ENCODE measurements around the gene ZNF846. TPM values are rescaled to one million over a fixed set of nuclear protein-coding genes. Genes with fewer than 3 reads are reported as not detected.

Gene ZNF846
- 19.0 TPM for total RNA-seq (ENCODE audit: unreplicated experiment)
- long read RNA-seq, partial matches to known transcripts, result 0 of 2 reads
- long read RNA-seq, other reads (novel, unspliced or antisense), result 1 of 2 reads

DNA sequence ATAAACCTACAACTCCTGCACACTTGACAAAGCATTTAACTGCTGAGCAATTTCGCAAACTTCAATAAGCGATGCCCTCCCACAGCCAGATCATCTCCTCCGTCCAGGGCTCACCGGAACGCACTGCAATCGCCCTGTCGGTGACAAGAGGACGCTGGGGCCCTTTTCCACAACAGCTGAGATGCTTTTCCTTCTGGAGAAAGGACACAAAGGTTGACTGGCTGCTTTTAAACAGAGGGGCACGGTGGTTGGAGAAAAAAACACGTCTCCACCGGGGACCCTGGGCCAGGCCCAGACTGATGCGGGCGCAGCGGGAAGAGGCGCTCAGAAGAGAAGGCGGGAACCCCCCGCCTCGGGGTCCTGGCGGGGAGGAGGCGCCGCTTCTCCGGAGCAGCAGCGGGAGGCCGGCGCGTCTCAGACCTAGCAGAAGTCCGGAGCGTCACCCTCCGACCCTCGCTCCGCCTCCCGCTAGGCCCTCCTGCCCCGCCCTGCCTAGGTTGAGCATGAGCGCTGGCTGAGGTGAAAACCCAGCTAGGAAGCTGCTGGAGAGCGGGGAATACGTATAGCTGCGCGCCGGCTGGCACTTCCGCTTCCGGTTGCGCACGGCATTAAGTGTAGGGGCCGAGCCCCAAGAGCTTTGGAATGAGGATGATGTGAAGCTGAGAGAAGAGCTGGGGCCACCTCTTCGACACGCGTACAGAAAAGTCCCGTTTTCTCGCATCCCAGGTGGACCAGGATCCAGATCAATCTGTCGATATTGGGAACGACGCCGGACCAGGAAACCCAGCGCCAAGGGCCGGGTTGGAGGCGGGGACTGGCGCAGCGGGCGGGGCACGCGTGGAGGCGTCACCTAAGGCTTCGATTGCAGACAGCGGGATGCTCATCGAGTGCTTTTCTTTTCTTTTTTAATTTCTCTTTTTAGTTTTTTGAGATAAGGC is at the start of gene ZNF846:
Gene ZNF846, minus strand, starts transcription at position 564 of the 938 bp plus-strand sequence. CDS start 3,788 bp downstream, outside the sequence.
- Mint-ChIP-seq H3K4me3 (ENCODE audit: unreplicated experiment) (peak within 1 kb of the TSS; percentile 95), H3K27me3 (ENCODE audit: unreplicated experiment) (peaks cover 3% of the 10 kb centered on the region), H3K9me3 (ENCODE audit: unreplicated experiment) (peaks cover 5% of the 10 kb centered on the region)

GRCh38 chr19:9818175-9818733 is 49.7 kb upstream of the ZNF846 start:
- H3K27me3 Mint-ChIP-seq (ENCODE audit: unreplicated experiment), result peaks cover 8% of the 10 kb centered on the region
- H3K27ac Mint-ChIP-seq (ENCODE audit: unreplicated experiment), result peak overlapping the region; percentile 90
- no peak for TF ChIP-seq CTCF (IDR thresholded peaks at IDR 0.05; ENCODE audit: partially characterized antibody, unreplicated experiment)
- peaks cover 3% of the 10 kb centered on the region for H3K4me1 Mint-ChIP-seq (ENCODE audit: low read depth, unreplicated experiment)
- peaks cover 13% of the 10 kb centered on the region for H3K9me3 Mint-ChIP-seq (ENCODE audit: unreplicated experiment)
- peaks cover 10% of the 10 kb centered on the region for H3K36me3 Mint-ChIP-seq (ENCODE audit: unreplicated experiment)
- no peak for DNase-seq
- peak overlapping the region; percentile 91 for H3K4me3 Mint-ChIP-seq (ENCODE audit: unreplicated experiment)

More for the DNA sequence above, at the start of gene ZNF846:
- Mint-ChIP-seq H3K36me3 (ENCODE audit: unreplicated experiment) (peaks cover 12% of the 10 kb centered on the region), H3K4me1 (ENCODE audit: low read depth, unreplicated experiment) (no peaks in the 10 kb centered on the region), H3K27ac (ENCODE audit: unreplicated experiment) (peak within 1 kb of the TSS; percentile 90)
- no peak for TF ChIP-seq CTCF (IDR thresholded peaks at IDR 0.05; ENCODE audit: partially characterized antibody, unreplicated experiment)
- peak; percentile 96 for DNase-seq

- H3K9me3 Mint-ChIP-seq (ENCODE audit: unreplicated experiment), result peaks cover 3% of the 10 kb centered on the region
- H3K36me3 Mint-ChIP-seq (ENCODE audit: unreplicated experiment), result peaks cover 5% of the 10 kb centered on the region
- peaks cover 3% of the 10 kb centered on the region for H3K27me3 Mint-ChIP-seq (ENCODE audit: unreplicated experiment)
- H3K27ac Mint-ChIP-seq (ENCODE audit: unreplicated experiment), result no peak overlapping the region
- no peak overlapping the region for H3K4me3 Mint-ChIP-seq (ENCODE audit: unreplicated experiment)
- DNase-seq, result no peak
- TF ChIP-seq CTCF (IDR thresholded peaks at IDR 0.05; ENCODE audit: partially characterized antibody, unreplicated experiment), result no peak
- no peaks in the 10 kb centered on the region for H3K4me1 Mint-ChIP-seq (ENCODE audit: low read depth, unreplicated experiment)
Measured at GRCh38 chr19:9811139-9811538, 42.6 kb upstream of the ZNF846 start.

DNA sequence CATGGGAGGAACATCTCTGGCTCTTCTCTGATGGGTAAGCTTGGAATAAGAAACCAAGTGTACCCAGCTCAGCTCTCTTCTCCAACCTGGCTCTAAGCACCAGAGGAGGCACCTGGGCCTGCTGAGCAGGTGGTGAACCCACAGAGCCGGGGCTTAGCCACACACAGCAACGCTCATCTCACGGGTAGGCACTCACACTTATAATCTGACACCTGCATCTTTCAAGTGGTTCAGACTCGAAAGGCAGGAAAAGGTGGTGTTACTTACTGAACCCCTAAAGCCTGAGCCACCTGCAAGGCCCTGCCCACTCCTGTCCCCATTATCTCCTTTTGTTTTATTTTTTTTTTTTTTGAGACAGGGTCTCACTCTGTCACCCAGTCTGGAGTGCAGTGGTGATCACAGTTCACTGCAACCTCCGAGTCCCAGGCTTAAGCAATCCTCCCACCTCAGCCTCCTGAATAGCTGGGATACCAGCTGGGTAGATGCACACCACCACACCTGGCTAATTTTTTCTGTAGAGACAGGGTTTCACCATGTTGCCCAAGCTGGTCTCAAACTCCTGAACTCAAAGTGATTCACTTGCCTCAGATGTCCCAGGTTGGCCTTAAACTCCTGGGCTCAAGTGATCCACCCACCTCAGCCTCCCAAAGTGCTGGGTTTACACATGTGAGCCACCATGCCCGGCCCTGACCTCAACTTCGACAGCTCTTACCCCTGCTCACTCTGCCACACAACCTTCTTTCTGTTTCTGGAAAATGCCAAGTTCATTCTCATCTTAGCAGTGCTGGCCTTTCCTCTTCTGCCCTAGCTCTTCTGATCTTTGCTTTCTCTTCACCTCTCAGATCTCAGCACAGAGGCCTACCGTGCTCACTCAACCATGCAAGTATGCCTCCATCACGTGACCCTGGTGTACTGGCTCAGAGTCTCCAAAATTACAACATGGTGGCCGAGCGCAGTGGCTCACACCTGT is 40.6 kb upstream of the ZNF846 start:
- no peak overlapping the region for H3K4me3 Mint-ChIP-seq (ENCODE audit: unreplicated experiment)

More for the DNA sequence above, 40.6 kb upstream of the ZNF846 start:
- no peak for DNase-seq
- Mint-ChIP-seq H3K9me3 (ENCODE audit: unreplicated experiment) (peaks cover 2% of the 10 kb centered on the region), H3K36me3 (ENCODE audit: unreplicated experiment) (peaks cover 4% of the 10 kb centered on the region), H3K27me3 (ENCODE audit: unreplicated experiment) (peaks cover 3% of the 10 kb centered on the region), H3K4me1 (ENCODE audit: low read depth, unreplicated experiment) (no peaks in the 10 kb centered on the region), H3K27ac (ENCODE audit: unreplicated experiment) (no peak overlapping the region)
- no peak for TF ChIP-seq CTCF (IDR thresholded peaks at IDR 0.05; ENCODE audit: partially characterized antibody, unreplicated experiment)
